NK-92 (cell line): Measurements from ENCODE around the gene RNF225.
"Not testable (repeated sequence)": the region's sequence is repeated elsewhere in the genome, so short reads cannot be mapped to it uniquely, and the experiment has no call there.

ENCODE experiments used
- DNase-seq: peaks from one replicate; lab custom pipeline; 2025; ENCODE audit not compliant: unreplicated experiment; lab: John Stamatoyannopoulos, UW

Gene RNF225

DNA sequence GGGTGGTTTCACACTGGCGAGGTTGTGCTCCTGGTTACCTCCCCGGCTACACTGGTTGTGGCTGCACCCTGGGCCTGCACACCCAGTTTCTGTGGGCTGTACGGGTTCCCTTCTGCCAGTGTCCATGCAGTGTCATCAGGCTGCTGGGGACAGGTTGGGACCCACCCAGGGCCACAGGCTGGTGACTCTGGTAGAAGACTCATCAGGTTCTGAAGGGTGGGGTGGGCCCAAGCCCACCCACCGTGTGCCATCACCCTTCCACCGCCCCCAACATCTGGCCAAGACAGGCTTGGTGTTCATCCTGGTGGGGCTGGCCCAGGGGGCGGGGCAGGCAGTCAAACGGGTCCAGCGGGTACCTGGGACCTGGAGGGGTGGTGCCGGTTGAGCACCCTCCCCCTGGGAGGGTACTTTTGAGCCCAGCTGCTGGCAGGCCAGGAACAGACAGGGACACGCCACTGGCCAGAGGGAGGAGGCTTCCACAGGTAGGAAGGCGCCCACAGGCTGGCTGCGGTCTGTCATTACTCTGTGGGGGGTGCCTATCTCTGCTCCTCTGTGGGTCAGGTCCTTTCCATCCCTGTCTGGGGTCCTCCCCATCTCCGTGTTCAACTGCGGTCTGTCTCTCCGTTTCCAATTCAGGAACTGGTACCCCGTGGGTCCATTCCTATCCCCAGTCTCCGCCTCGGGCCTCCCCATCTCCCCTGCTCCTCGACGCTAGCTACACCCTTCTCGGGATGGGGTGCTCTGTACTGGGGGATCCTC, at the start of gene RNF225:
Gene RNF225, plus strand, starts transcription at position 437 of the 759 bp plus-strand sequence. CDS start 434 bp downstream, outside the sequence.
- DNase-seq, result no peak

DNA sequence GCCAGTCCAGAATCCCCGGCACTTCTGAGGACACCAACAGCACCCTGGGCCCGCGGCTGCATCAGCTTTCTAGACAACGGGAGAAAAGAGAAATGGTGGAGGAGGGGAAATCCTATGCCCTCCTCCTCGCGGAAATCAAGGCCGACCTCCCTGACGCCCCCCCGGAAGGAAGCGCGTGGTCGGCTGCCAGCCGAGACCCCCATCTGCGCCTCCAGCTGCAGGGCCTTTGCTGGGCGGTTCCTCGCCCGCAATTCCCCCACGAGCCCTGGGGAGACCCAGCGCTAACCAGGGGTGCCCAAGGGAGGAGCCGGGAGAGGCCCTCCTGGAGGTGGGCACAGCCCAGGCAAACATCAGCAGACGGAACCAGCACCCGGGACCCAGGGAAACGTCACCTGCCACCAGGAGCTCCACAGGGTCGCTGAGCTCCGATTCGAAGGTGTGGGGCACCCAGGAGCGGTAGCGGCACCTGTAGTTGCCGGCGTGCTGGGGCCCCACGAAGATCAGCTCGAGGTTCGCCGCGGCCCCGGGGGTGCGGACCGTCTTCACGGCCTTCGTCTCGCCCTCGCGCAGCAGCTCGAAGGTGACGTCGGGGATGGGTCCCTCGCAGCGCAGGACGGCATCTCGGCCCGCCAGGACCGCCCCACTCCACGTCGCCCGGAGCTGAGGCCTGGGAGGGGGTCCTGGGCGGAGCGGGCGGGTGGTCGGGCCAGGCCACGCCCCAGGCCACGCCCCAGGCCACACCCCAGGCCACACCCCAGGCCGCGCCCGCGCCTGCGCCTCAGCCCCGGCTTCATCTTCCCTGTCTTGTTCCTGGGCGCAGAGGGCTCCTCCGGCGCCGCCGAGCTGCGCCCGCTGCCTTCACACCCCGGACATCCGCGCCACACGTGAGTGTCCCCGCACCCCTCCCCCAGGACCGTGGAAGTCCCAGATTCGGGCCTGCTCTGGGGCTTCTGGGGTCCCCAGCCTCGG, 48.2 kb upstream of the RNF225 start:
- no peak for DNase-seq

DNA sequence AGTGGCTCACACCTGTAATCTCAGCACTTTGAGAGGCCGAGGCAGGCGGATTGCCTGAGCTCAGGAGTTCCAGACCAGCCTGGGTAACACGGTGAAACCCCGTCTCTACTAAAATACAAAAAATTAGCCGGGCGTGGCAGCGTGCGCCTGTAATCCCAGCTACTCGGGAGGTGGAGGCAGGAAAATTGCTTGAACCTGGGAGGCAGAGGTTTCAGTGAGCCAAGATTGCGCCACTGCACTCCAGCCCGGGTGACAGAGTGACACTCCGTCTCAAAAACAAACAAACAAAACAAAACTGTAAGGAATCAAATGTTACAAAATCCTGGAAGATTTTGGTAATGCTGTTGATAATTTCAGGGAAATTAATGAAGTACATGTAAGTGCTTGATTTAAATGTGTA, 47.4 kb upstream of the RNF225 start:
- DNase-seq, result not testable (repeated sequence)

DNA sequence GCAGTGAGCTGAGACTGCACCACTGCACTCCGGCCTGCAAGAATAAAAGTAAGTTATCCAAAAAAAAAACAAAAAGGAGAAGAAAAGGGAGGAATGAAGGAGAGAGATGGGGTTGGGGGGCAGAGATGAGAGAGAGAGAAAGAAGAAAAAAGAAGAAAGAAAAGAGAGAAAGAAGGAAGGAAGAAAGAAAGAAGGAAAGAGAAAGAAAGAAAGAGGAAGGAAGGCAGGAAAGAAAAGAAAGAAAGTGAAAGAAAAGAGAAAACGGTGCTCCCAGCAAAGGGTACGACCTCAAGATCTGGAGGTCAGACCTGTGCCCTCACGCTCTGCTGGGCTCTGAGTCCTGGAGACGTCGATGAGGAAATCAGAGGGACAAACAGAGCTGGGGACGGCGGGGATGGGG, 45.9 kb upstream of the RNF225 start:
- no peak for DNase-seq

DNA sequence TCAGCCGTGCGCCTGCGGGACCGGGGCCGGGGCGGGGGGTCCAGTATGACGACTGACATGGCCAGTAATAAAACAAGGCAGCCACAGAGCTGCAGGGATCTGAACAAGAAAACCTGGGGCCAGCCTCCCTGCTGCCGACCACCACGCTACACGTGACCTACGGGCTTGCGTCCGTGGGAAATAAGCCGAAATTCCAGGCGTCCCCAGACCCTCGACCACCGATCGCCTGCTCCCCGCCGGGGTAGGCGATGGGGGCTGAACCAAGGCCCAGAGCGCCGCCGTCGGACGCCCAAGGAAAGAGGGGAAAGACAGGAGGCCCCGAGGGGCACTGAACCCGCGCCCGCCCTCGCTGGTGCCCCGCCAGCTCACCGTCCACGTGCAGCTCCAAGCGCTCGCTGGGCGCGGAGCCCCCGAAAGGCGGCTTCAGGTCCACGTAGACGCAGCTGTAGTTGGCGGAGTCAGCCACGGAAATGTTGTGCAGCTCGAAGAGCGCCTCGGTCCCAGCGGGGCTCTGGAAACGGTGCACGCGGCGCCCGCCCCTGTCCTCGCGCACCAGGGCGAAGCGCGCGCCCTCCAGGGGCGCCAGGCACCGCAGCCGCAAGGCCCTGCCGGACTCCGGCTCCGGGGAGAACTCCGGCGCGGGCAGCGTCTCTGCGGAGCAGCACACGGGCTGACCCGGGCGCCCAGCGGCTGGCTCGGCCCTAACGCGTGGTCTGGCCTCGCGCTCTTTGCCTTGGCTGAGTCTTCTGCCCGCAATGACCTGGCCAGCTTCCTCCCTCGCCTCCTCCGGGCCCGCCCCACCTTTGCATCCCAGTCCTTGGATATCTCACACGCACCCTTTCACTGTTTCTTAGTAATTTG, 45.2 kb upstream of the RNF225 start:
- no peak for DNase-seq

DNA sequence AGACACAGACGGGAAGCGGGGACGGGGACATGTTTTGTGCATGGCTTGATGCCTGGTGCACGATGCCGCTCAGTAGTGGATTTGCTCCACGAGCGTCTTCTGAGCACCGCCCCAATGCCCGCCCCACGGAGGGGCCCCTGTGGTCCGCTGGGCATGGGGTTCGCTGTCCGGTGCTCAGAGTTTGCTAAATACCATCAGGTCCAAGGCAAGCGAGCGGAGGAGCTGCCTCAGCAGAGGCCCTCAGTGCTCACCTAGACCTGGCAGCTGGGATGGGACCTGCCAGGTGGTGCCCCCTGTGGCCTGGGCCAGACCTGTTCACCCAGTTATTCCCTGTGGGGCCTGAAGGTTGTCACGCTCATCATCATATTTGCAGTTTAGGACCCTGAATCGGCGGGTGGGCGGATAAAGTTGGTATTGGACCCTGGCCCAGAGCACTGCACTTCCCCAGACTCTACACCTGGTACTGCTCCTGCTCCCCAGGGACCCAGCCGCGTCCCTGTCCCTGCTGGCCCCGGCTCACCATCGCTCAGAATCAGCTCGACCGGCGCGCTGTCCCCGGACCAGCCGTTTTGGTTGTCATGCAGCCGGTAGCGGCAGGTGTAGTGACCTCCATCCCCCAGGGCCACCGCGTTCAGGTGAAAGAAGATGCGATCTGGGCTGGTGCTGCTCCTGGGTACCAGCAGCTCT, 44.4 kb upstream of the RNF225 start:
- DNase-seq, result no peak

DNA sequence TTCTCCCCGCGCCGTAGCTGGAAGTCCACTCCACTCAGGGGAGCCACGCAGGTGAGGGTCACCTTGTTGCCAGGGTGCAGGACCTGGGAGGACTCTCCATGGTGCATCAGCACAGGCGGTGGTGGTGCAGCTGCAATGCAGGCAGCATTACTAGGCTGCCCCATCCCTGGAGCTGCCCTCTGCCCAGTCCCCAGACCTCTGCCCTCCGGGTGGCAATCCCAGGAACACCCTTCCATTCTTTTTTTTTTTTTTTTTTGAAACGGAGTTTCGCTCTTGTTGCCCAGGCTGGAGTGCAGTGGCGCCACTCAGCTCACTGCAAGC, 43.9 kb upstream of the RNF225 start:
- no peak for DNase-seq

DNA sequence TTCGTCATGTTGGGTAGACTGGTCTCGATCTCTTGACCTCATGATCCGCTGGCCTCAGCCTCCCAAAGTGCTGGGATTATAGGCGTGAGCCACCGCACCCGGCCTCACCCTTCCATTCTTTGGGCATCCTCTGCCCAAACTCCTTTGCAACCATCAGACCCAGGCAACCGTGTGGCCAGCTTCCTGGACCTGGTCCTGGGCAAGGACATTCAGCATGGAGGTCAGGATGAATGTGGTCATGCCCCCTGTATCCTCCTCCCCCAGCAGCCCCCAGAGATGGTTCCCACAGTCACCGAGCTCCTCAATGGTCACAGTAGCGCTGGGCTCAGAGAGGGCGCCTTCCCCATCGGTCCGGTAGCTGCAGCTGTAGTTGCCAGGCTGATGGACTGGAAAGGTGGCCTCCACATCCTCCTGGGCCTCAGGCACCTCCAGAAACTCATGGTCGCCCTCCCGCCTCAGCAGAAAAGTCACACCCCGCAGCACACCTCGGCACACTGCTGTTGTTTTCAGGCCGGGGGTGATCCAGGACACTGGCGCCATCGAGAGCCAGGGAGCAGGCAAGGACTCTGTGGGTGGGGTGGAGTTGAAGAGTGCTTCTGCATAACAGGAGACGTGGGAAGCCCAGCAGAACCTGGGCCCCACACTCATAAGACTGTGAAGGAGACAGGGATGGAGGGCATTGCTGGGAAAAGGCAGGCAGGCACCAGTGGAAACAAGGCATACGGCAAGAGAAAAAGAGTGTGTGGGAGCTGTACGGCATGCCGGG, 43.3 kb upstream of the RNF225 start:
- no peak for DNase-seq

DNA sequence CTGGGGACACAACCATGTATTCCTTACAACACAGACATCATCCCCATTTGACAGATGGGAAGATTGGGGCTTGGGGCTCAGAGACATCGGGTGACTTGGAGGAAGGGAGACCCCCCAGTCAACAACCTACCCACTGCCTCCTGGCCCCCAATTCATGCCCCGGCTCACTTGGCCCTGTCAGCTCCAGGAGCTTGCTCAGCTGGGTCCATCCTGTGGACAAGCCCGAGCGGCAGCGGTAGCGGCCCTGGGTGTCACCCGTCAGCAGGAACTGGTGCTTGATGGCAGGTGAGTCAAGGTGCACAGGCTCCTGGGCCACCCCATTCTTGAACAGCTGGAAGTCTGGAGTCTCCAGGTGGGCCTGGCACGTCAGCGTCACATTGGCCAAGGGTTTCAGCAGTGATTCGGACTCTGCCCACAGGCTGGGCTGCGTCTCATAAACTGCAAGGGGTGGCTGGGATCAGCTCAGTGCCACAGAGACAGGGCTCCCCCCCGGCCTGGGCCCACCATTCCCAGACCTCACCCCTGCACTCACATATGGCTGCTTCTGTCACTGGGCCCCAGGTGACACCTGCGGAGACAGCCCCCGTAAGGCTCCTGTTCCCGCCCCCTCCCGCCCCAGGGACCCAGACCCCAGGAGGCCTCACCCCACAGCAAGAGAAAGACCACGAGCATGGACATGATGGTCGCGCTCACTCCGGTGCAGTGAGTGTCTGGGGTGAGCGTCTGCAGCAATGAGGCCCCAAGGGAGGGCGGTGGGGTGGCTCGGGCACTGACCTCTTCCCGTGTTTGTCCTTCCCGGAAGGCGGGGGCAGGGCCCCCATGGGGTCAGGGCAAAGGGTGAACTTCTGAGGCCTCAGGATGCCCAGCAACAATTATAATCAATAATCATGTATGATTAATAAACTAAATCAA, 42.4 kb upstream of the RNF225 start, which contains the start of gene A1BG:
Gene A1BG, minus strand, starts transcription at position 733 of the 912 bp plus-strand sequence. Its CDS starts 55 bp downstream, at position 678.
- no peak for DNase-seq

DNA sequence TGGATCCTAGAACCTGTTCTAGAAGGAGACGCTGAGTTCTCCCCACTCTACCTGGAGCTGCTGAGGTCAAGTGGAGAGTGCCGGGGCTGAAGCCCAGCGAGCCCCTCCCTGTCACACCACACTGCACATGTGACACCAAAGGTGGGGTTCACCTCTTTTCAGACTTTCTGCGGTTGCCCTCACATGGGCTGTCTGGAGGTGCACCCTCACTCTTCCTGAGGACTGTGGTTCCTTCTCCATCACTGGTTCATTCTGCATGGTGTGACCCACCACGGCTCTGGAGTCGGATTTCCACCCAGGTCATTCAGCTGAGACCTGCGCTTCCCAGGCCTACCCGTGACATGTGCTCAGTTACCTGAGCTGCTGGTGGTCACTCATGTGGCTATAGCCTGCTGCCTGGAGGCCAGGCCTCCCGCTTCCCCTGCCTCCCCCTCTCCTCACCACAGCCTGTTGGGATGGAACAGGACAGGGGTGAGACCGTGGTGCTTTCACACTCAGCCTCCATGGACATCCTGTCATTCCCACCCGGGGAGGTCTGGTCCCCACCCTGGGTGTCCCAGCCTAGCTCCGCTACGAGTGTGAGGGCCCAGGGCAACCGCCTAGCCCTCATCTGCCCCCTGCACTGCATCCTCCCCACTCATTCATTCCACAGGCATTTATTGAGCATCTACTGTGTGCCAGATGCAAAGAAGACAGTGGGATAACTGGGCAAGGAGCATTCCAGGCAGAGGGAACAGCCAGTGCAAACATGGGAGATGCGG, 41.6 kb upstream of the RNF225 start:
- DNase-seq, result no peak

DNA sequence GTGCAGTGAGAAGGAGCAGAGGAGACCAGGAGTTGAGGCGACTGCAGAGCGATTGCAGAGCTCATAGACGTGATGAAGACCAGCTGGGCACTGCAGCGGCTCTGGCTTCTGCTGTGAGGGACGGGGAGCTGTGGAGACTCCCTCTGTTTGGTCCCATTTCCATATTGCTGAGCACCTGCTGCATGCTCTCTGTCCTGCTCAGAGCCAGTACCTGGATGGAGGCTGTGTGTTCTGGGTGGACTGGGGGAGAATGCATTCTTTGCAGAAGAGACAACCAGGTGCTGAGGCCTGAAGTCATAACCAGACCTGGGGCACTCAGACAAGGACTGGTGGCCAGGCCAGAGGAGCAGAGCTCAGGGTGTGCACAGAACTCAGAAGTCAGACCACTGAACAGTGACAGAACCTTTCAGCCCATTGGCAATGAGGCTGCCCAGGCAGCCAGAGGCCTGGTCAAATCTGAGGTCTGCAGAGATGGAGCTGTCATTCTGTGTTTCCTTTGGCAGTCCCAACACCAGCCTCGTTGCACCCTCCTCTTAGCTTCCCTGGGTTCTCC, 40.9 kb upstream of the RNF225 start:
- no peak for DNase-seq

DNA sequence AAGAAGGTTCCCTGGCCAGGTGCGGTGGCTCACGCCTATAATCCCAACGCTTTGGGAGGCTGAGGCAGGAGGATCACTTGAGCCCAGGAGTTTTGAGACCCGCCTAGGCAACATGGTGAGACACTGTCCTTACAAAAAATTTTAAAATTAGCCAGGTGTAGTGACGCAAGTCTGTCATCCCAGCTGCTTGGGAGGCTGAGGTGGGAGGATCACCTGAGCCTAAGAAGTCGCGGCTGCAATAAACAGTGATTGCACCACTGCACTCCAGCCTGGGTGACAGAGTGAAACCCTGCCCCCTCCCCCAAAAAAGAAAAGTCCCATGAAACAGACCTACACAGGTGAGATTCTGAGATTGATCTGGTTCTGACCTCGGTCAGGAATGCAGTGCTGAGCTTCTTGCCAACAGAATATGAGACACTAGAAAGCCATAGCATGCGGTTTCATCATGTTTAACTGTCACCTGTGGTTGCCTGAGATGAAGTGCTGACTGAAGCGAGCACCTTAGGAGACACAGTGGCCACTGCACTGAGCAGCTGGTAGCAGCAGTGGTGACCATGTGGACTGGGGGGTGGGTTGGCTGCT, 40.1 kb upstream of the RNF225 start:
- no peak for DNase-seq

DNA sequence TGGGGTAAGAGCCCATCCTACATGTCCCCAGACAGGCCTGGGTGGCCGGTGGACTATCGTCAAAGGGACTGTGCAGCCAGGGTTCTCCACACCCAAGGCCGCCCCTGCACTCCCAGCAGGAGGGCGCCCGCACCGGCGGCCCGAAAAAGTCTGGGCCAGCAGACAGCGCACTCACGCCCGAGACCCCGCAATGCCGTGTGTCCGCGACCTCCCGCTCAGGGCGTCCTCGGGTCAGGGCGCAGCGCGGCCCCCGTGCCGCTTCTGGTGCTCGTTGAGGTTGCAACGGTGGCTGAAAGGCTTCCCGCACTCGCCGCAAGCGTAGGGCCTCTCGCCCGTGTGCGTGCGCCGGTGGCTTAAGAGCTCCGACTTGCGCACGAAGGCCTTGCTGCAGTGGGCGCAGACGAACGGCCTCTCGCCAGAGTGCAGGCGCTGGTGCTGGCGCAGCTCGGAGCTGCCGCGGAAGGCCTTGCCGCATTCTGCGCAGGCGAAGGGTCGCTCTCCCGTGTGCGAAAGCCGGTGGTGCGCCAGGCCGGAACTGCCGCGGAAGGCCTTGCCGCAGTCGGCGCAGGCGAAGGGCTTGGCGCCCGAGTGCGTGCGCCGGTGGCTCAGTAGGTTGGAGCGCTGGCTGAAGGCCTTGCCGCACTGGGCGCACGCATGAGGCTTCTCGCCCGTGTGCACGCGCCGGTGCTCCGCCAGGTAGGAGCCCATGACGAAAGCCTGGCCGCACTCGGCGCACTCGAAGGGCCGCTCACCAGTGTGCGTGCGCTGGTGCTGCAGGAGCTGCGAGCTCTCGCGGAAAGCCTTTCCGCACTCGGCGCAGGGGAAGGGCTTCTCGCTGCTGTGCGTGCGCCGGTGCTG, 39.3 kb upstream of the RNF225 start:
- no peak for DNase-seq

DNA sequence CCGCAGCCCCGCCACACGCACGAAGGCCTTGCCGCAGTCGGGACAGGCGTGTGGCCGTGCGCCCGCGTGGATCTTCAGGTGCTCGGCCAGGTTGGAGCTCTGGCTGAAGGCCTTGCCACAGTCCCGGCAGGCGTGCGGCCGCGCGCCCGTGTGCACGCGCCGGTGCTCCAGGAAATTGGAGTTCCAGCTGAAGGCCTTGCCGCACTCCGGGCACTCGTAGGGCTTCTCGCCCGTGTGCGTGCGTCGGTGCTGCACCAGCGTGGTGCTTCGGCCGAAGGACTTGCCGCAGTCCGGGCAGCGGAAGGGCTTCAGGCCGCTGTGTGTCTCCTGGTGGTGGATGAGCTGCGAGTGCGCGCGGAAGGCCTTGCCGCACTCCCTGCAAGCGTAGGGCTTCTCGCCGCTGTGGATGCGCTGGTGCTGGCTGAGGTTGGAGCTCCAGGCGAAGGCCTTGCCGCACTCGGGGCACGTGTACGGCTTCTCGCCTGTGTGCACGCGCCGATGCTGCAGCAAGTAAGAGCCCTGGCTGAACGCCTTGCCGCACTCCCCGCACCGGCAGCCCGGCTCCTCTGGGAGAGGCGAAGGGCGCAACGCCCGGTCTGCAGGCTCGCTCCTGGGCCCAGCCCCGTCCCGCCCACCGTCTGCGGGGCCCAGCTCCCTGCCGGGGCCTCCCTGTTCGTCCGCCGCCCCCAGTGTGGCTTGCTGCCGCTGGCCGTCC, 38.5 kb upstream of the RNF225 start:
- DNase-seq, result no peak

DNA sequence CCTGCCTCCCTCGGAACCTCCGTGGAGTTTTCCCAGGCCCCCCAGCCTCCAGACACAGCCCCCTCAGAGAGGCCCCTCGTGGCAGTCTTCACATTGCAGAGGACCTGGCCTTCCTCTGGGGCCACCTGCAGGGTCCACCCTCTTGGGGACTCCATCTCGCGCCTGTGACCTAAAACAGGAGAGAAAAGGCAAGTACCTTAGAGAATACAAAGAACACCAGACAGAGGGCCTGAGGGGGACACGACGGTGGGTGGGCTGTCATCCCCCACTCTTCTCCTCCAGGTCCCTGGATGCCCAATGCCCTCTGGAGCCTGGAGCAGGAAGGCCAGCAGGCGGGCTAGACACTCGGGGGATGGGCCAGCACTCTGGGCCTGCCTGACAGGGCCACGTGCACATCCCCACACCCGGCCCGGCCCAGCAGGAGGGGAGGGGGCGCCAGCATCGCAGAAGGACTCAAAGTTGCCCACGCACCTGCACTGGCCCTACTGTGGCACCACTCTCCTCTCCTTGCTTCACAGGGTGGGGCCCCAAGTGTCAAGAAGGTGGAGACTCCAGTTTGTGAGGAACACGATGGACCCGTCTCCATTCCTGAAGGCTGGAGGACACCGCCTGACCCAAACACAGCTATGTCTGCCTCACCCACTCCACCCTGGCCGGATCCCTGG, 37.8 kb upstream of the RNF225 start:
- no peak for DNase-seq
